Liver (tissue), 9 donors: ENCODE results near the gene L2HGDH. TPM values are rescaled to one million over a fixed set of nuclear protein-coding genes. Genes with fewer than 3 reads are reported as not detected.
"Not testable (repeated sequence)": the region's sequence is repeated elsewhere in the genome, so short reads cannot be mapped to it uniquely, and the experiment has no call there.

ENCODE experiments used
- DNase-seq: peaks from one replicate; pipeline ENCODE4 v3.0.0-alpha.2; 2017; ENCODE audit warnings: low spot score
- H3K27ac ChIP-seq, 2 donors: one replicate each; pipeline ENCODE4 v1.7.0; 2013; ENCODE audit warnings: inconsistent platforms in 2 of 2, low read length in 2 of 2, control low read depth in 1 of 2, low read depth in 1 of 2, mild to moderate bottlenecking in 1 of 2
- H3K27me3 ChIP-seq, 4 donors: one replicate each; pipeline versions ENCODE4 v1.6.1 to v1.7.0; 2013; ENCODE audit warnings: low read length in 3 of 4, inconsistent platforms in 1 of 4, mild to moderate bottlenecking in 1 of 4, moderate library complexity in 1 of 4; ENCODE audit not compliant: control insufficient read depth in 4 of 4, insufficient read depth in 4 of 4
- H3K36me3 ChIP-seq, 4 donors: one replicate each; pipeline versions ENCODE4 v1.6.1 to v1.7.0; 2013; ENCODE audit warnings: low read length in 3 of 4, mild to moderate bottlenecking in 3 of 4, low read depth in 1 of 4, moderate library complexity in 1 of 4; ENCODE audit not compliant: control insufficient read depth in 4 of 4, insufficient read depth in 3 of 4
- H3K4me1 ChIP-seq, 4 donors: one replicate each; pipeline versions ENCODE4 v1.6.1 to v1.7.0; 2013; ENCODE audit warnings: low read length in 3 of 4, mild to moderate bottlenecking in 3 of 4, moderate library complexity in 1 of 4; ENCODE audit not compliant: control insufficient read depth in 4 of 4, insufficient read depth in 4 of 4
- H3K4me3 ChIP-seq, 3 donors: one replicate each; pipeline versions ENCODE4 v1.6.1 to v1.7.0; 2013; ENCODE audit warnings: low read length in 3 of 3, control low read depth in 1 of 3, low read depth in 1 of 3, mild to moderate bottlenecking in 1 of 3
- H3K9ac ChIP-seq, 2 donors: one replicate each; pipeline ENCODE4 v1.7.0; 2013; ENCODE audit warnings: low read length in 2 of 2, mild to moderate bottlenecking in 2 of 2, moderate library complexity in 2 of 2, control low read depth in 1 of 2, low read depth in 1 of 2
- H3K9me3 ChIP-seq, 4 donors: one replicate each; pipeline versions ENCODE4 v1.6.1 to v1.7.0; 2013; ENCODE audit warnings: low read length in 3 of 4; ENCODE audit not compliant: control insufficient read depth in 4 of 4
- EGR1 ChIP-seq, 2 donors: IDR thresholded peaks; 2 replicates each; pipeline ENCODE4 v1.6.1; 2016 to 2018; ENCODE audit warnings: antibody characterized with exemption in 2 of 2, low read depth in 2 of 2
- FOXA1 ChIP-seq: IDR thresholded peaks from 2 replicates; pipeline ENCODE4 v1.6.1; 2016; ENCODE audit warnings: antibody characterized with exemption
- FOXA2 ChIP-seq: IDR thresholded peaks from 2 replicates; pipeline ENCODE4 v1.6.1; 2016; ENCODE audit warnings: antibody characterized with exemption
- HNF4A ChIP-seq, 2 donors: conservative IDR thresholded peaks; 2 replicates each; pipeline ENCODE4 v1.6.1; 2016; ENCODE audit warnings: antibody characterized with exemption in 2 of 2, mild to moderate bottlenecking in 2 of 2
- HNF4G ChIP-seq: IDR thresholded peaks from 2 replicates; pipeline ENCODE4 v1.6.1; 2016; ENCODE audit warnings: antibody characterized with exemption
- JUND ChIP-seq, 2 donors: IDR thresholded peaks; 2 replicates each; pipeline ENCODE4 v1.6.1; 2016; ENCODE audit warnings: antibody characterized with exemption in 2 of 2
- NR2F2 ChIP-seq: IDR thresholded peaks from 2 replicates; pipeline ENCODE4 v1.6.1; 2016; ENCODE audit warnings: antibody characterized with exemption
- RAD21 ChIP-seq, 2 donors: IDR thresholded peaks; 2 replicates each; pipeline ENCODE4 v1.6.1; 2016; ENCODE audit warnings: antibody characterized with exemption in 2 of 2, mild to moderate bottlenecking in 2 of 2
- RXRA ChIP-seq, 2 donors: IDR thresholded peaks; 2 replicates each; pipeline ENCODE4 v1.6.1; 2017 to 2018; ENCODE audit warnings: antibody characterized with exemption in 2 of 2, mild to moderate bottlenecking in 1 of 2
- TAF1 ChIP-seq: conservative IDR thresholded peaks from 2 replicates; pipeline ENCODE4 v1.6.1; 2016; ENCODE audit warnings: antibody characterized with exemption, mild to moderate bottlenecking
- YY1 ChIP-seq: IDR thresholded peaks from 2 replicates; pipeline ENCODE4 v1.6.1; 2016; ENCODE audit warnings: antibody characterized with exemption, mild to moderate bottlenecking
- WGBS: extraction: QIAGEN DNeasy Blood & Tissue Kit; methylation state at CpG from one replicate; pipeline ENCODE4 v1.1.7; 2013; 5-methylcytosine and 5-hydroxymethylcytosine counted together
- polyA plus RNA-seq, 2 donors: library from polyadenylated mRNA; stranded (reverse) in 1 of 2; unstranded in 1 of 2; fragments of 200-250 nt in 1 of 2; fragments of >200 nt in 1 of 2; fragmentation: Nextera tagmentation in 1 of 2; extraction: Ambion mirVana in 1 of 2; gene quantifications; one replicate each; pipeline versions ENCODE4 v1.2.1 to v1.2.3, GENCODE V29; 2013 to 2015
- total RNA-seq, 2 donors: library from RNA; depleted of rRNA; stranded (reverse); fragments of >200 nt; gene quantifications; one replicate each; pipeline ENCODE4 v1.2.3, GENCODE V29; 2014
- TF ChIP-seq, protein P1 (sequence below): IDR thresholded peaks from 2 replicates; pipeline ENCODE4 v1.6.1; 2016; ENCODE audit warnings: antibody characterized with exemption, mild to moderate bottlenecking
- TF ChIP-seq, protein P2 (sequence below): fragments of 150-350 bp; IDR thresholded peaks from 2 replicates; pipeline ENCODE4 v1.5.1; 2017; ENCODE audit warnings: improper control_type of control experiment, low read depth, low read length; ENCODE audit not compliant: missing input control
- TF ChIP-seq, protein P3 (sequence below): IDR thresholded peaks from 2 replicates; pipeline ENCODE4 v1.6.1; 2016; ENCODE audit warnings: antibody characterized with exemption
- donor health status: healthy.
- donor health status: healthy.
- donor health status: healthy.
- donor health status: healthy.
- donor health status: healthy.

Gene L2HGDH
- total and polyA plus RNA-seq, 4 donors = 3.8 to 9.0 (median 5.4) TPM

DNA sequence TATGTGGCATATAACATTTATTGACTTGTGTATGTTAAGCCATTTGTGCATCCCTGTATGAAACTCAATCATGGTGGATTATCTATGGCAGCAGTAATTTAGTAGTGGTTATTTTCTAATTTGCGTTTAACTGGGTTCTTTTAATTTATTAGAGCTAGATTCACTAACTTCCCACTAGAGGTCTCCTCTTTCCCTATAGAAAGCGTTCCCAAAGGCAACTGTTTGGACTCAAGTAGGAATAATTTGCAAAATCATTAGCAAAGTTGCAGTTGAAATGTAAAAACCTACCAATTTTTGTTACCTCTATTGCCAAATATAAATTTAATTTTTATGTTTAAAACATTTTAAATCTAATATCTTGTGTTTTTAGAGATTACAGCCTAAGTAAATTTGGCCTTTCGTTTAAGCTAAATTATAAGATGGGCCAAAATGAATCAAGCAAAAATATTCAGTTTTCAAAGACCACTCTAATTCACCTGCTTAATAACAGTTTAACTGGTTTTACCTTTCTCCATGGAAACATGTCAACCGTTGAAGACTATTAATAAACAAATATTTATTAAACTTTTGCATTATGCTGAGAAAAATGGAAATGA, 6.1 kb upstream of the L2HGDH start:
- Histone ChIP-seq H3K27ac (no peak overlapping the region), H3K9ac (no peak overlapping the region), H3K4me1 (peaks cover 0 to 18% (median 3%) of the 10 kb centered on the region in 4 donors), H3K27me3 (no peaks in the 10 kb centered on the region), H3K36me3 (no peaks in the 10 kb centered on the region), H3K9me3 (no peaks in the 10 kb centered on the region), H3K4me3 (no peak overlapping the region)
- no peak for DNase-seq
- TF ChIP-seq NR2F2 (no peak), TAF1 (no peak), EGR1 (IDR thresholded peaks at IDR 0.05; ENCODE audit: low read depth in 2 of 2) (no peak), YY1 (no peak), RAD21 (IDR thresholded peaks at IDR 0.05) (peak; percentile 72 to 77)
- TF ChIP-seq, protein P1, sequence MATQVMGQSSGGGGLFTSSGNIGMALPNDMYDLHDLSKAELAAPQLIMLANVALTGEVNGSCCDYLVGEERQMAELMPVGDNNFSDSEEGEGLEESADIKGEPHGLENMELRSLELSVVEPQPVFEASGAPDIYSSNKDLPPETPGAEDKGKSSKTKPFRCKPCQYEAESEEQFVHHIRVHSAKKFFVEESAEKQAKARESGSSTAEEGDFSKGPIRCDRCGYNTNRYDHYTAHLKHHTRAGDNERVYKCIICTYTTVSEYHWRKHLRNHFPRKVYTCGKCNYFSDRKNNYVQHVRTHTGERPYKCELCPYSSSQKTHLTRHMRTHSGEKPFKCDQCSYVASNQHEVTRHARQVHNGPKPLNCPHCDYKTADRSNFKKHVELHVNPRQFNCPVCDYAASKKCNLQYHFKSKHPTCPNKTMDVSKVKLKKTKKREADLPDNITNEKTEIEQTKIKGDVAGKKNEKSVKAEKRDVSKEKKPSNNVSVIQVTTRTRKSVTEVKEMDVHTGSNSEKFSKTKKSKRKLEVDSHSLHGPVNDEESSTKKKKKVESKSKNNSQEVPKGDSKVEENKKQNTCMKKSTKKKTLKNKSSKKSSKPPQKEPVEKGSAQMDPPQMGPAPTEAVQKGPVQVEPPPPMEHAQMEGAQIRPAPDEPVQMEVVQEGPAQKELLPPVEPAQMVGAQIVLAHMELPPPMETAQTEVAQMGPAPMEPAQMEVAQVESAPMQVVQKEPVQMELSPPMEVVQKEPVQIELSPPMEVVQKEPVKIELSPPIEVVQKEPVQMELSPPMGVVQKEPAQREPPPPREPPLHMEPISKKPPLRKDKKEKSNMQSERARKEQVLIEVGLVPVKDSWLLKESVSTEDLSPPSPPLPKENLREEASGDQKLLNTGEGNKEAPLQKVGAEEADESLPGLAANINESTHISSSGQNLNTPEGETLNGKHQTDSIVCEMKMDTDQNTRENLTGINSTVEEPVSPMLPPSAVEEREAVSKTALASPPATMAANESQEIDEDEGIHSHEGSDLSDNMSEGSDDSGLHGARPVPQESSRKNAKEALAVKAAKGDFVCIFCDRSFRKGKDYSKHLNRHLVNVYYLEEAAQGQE = no peak
- TF ChIP-seq, protein P2, sequence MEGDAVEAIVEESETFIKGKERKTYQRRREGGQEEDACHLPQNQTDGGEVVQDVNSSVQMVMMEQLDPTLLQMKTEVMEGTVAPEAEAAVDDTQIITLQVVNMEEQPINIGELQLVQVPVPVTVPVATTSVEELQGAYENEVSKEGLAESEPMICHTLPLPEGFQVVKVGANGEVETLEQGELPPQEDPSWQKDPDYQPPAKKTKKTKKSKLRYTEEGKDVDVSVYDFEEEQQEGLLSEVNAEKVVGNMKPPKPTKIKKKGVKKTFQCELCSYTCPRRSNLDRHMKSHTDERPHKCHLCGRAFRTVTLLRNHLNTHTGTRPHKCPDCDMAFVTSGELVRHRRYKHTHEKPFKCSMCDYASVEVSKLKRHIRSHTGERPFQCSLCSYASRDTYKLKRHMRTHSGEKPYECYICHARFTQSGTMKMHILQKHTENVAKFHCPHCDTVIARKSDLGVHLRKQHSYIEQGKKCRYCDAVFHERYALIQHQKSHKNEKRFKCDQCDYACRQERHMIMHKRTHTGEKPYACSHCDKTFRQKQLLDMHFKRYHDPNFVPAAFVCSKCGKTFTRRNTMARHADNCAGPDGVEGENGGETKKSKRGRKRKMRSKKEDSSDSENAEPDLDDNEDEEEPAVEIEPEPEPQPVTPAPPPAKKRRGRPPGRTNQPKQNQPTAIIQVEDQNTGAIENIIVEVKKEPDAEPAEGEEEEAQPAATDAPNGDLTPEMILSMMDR = peak; percentile 49
- 52% methylated on average over 4 of the region's 4 CpGs for WGBS

DNA sequence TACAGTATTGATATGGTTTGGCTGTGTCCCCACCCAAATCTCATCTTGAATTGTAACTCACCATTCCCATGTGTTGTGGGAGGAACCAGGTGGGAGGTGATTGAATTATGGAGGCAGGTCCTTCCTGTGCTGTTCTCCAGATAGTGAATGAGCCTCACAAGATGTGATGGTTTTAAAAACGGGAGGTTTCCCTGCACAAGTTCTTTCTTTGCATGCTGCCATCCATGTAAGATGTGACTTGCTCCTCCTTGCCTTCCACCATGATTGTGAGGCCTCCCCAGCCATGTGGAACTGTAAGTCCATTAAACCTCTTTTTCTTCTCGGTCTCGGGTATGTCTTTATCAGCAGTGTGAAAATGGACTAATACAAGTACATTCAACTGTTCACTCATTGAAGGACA, 2.1 kb upstream of the L2HGDH start:
- not testable (repeated sequence) for H3K27ac ChIP-seq, H3K36me3 ChIP-seq, H3K9ac ChIP-seq, H3K27me3 ChIP-seq, H3K4me3 ChIP-seq, H3K9me3 ChIP-seq, DNase-seq
- 97% methylated on average over 3 of the region's 3 CpGs for WGBS
- peaks cover 0 to 22% (median 16%) of the 10 kb centered on the region in 4 donors for H3K4me1 ChIP-seq

DNA sequence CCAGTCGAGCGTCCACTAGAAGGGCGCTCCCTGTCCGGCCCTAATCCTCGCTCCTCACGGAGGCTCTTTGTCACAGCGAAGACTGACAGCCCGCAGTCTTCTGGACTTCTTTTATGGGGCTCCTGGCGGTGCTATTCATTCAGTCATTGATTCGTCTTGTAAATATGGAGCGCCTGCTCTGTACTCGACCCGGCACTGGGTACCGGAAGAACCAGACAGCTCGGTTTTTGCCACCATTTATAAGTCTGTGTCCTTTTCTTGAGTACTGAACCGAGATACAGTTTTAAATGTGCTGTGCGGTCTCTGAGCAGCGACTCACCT, 665 bp upstream of the L2HGDH start:
- Histone ChIP-seq H3K27ac (peak overlapping the region; percentile 87 to 94), H3K9ac (peak overlapping the region; percentile 20 to 88), H3K9me3 (no peaks in the 10 kb centered on the region), H3K27me3 (no peaks in the 10 kb centered on the region), H3K4me3 (peak overlapping the region; percentile 44 to 89 (median 83)), H3K4me1 (peaks cover 0 to 18% (median 16%) of the 10 kb centered on the region in 4 donors), H3K36me3 (no peaks in the 10 kb centered on the region)
- DNase-seq = no peak
- 4% methylated on average over 18 of the region's 18 CpGs for WGBS
- TF ChIP-seq FOXA1 (no peak), FOXA2 (no peak), YY1 (no peak), RXRA (IDR thresholded peaks at IDR 0.05) (no peak), HNF4G (no peak), JUND (IDR thresholded peaks at IDR 0.05) (no peak), NR2F2 (no peak), HNF4A (conservative IDR thresholded peaks at IDR 0.05) (no peak), EGR1 (IDR thresholded peaks at IDR 0.05; ENCODE audit: low read depth in 2 of 2) (no peak), RAD21 (IDR thresholded peaks at IDR 0.05) (no peak)
- TF ChIP-seq, protein P1 = no peak
- TF ChIP-seq, protein P3, sequence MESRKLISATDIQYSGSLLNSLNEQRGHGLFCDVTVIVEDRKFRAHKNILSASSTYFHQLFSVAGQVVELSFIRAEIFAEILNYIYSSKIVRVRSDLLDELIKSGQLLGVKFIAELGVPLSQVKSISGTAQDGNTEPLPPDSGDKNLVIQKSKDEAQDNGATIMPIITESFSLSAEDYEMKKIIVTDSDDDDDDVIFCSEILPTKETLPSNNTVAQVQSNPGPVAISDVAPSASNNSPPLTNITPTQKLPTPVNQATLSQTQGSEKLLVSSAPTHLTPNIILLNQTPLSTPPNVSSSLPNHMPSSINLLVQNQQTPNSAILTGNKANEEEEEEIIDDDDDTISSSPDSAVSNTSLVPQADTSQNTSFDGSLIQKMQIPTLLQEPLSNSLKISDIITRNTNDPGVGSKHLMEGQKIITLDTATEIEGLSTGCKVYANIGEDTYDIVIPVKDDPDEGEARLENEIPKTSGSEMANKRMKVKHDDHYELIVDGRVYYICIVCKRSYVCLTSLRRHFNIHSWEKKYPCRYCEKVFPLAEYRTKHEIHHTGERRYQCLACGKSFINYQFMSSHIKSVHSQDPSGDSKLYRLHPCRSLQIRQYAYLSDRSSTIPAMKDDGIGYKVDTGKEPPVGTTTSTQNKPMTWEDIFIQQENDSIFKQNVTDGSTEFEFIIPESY = no peak
- TF ChIP-seq, protein P2 = no peak
